Measurements from ENCODE around the gene PDE4D. TPM values are rescaled to one million over a fixed set of nuclear protein-coding genes. Genes with fewer than 3 reads are reported as not detected.
A peak's percentile ranks its signal among the peaks of the same experiment; 100 is the strongest.

The PDE4D gene
- total and polyA plus RNA-seq, 2 of the 4 experiments (the other 2 are of a cell fraction), result 1.4 to 7.9 TPM

- no peak for TF ChIP-seq RCOR1 (IDR thresholded peaks at IDR 0.05; ENCODE audit: insufficient replicate concordance, low read length)
- TF ChIP-seq NFE2L2 (IDR thresholded peaks at IDR 0.05; ENCODE audit: low read depth, low read length), result no peak
- no peak for TF ChIP-seq SMC3 (IDR thresholded peaks at IDR 0.05; ENCODE audit: low read depth, low read length)
- no peak for TF ChIP-seq RFX5 (IDR thresholded peaks at IDR 0.05; ENCODE audit: low read depth, low read length)
- no peak for TF ChIP-seq MAFK (IDR thresholded peaks at IDR 0.05; ENCODE audit: low read depth, low read length)
Measured at GRCh38 chr5:59117320-59117719, 776.2 kb downstream of the PDE4D start (continued).

- ChIA-PET POLR2A (ENCODE audit: unreplicated experiment) (no interaction called here), CTCF (interaction anchor here (0.5 to 0.8 kb wide), 2 partner anchors 12 to 15 kb away, joined by 3 to 4 read pairs; no protein-coding TSS in a partner anchor)
- H3K27me3 ChIP-seq (ENCODE audit: control insufficient read depth, insufficient read depth, low read length), result no peaks in the 10 kb centered on the region
- in situ Hi-C loops (cut with MboI; ENCODE audit: low sequenced_read_pairs), result no loop called here
- H3K14ac ChIP-seq (replicated peaks; ENCODE audit: low read depth, low read length), result no peak overlapping the region
- H2BK20ac ChIP-seq (ENCODE audit: low read depth, low read length), result no peak overlapping the region
- H2BK15ac ChIP-seq (ENCODE audit: low read depth, low read length), result no peak overlapping the region; the same call in 2 of the 3 replicates
- peaks cover 2% of the 10 kb centered on the region; the same call in 1 of the 2 replicates for H3K4me1 ChIP-seq (ENCODE audit: control insufficient read depth, insufficient read depth, low read length)
- H3K9ac ChIP-seq (ENCODE audit: low read depth, low read length), result no peak overlapping the region; the same call in 1 of the 2 replicates
- H2BK120ac ChIP-seq (ENCODE audit: low read depth, low read length), result peak overlapping the region; percentile 31; the same call in 1 of the 2 replicates
- intact Hi-C loops (cut with micrococcal nuclease), result loop anchor here (1.0 kb wide), 1 partner anchor 8 kb away; no protein-coding TSS in a partner anchor
- DNase-seq (peak; percentile 71), ATAC-seq (ENCODE audit: low read depth) (peak; percentile 90)
- H3K18ac ChIP-seq (ENCODE audit: low read depth, low read length), result peak overlapping the region; percentile 78; the same call in 1 of the 2 replicates
- no peak overlapping the region for H2AK5ac ChIP-seq (ENCODE audit: low read depth, low read length)
- peak overlapping the region in 1 of 2 experiments; percentile 20; a peak in 1 of 4 replicates for H4K8ac ChIP-seq (ENCODE audit: low read depth in 2 of 2, low read length in 2 of 2)
- no peaks in the 10 kb centered on the region for H3K9me3 ChIP-seq (ENCODE audit: control insufficient read depth, insufficient read depth, low read length)
- no peaks in the 10 kb centered on the region for H3K79me1 ChIP-seq (ENCODE audit: low read depth in 1 of 2, low read length in 2 of 2)
- H3K4me3 ChIP-seq (ENCODE audit: insufficient read depth, low read depth, low read length), result no peak overlapping the region
- no peak overlapping the region; the same call in 1 of the 2 replicates for H4K91ac ChIP-seq (ENCODE audit: insufficient read depth, low read depth, low read length)
- no peak overlapping the region for H3K56ac ChIP-seq (ENCODE audit: extremely low read depth, insufficient read depth, low read length)
- no peak overlapping the region; the same call in 1 of the 2 replicates for H3K27ac ChIP-seq (ENCODE audit: insufficient read depth, low read length)
- no peaks in the 10 kb centered on the region for H3K9me1 ChIP-seq (ENCODE audit: insufficient read depth, low read length)
- no peak overlapping the region for H3K23ac ChIP-seq (ENCODE audit: low read depth, low read length)
- WGBS, 2 experiments (ENCODE audit: extremely low coverage in 2 of 2, insufficient read length in 1 of 2), result 14% methylated on average over 3 of the region's 11 CpGs; no CpG with 5 or more reads in 1 of the 2 experiments
- H3K4me2 ChIP-seq (ENCODE audit: low read depth, low read length), result peak overlapping the region; percentile 32
- dilution Hi-C loops (cut with HindIII; ENCODE audit: low sequenced_read_pairs, unreplicated experiment), result no loop called here
- peak overlapping the region; percentile 70 for H2AFZ ChIP-seq (replicated peaks; ENCODE audit: low read length, poor library complexity)
- TF ChIP-seq NFE2L2 (IDR thresholded peaks at IDR 0.05; ENCODE audit: low read depth, low read length) (0 out of 2 replicates have a peak, but pooled peaks have one; percentile 9), RCOR1 (IDR thresholded peaks at IDR 0.05; ENCODE audit: insufficient replicate concordance, low read length) (no peak), MAFK (IDR thresholded peaks at IDR 0.05; ENCODE audit: low read depth, low read length) (peak; percentile 36; the same call in 1 of the 2 replicates)
- H3K36me3 ChIP-seq (ENCODE audit: control insufficient read depth, insufficient read depth, low read length), result no peaks in the 10 kb centered on the region
- H2BK5ac ChIP-seq (ENCODE audit: low read depth, low read length, poor library complexity, severe bottlenecking), result peak overlapping the region; percentile 83
- no peak overlapping the region for H2AK9ac ChIP-seq (replicated peaks; ENCODE audit: low read depth, low read length, poor library complexity)
- peak overlapping the region; percentile 57; the same call in 1 of the 2 replicates for H4K5ac ChIP-seq (ENCODE audit: low read depth, low read length)
- no peak overlapping the region for H3K4ac ChIP-seq (ENCODE audit: low read depth, low read length)
- BruUV-seq (replicated peaks), result no TSS peak
- H4K20me1 ChIP-seq (ENCODE audit: insufficient read depth, low read length), result no peaks in the 10 kb centered on the region
Measured at GRCh38 chr5:59116231-59116865, 777.2 kb downstream of the PDE4D start.

Data from IMR-90 (cell line).